Epithelial cell of esophagus (primary cell): Measurements from ENCODE around the gene TMEM116.
"Not testable (repeated sequence)": the region's sequence is repeated elsewhere in the genome, so short reads cannot be mapped to it uniquely, and the experiment has no call there.

Experiments
- DNase-seq: peaks from one replicate; pipeline ENCODE4 v3.0.0; 2010; ENCODE audit warnings: low read depth
- H3K4me3 ChIP-seq: 2 replicates; pipeline ENCODE4 v1.5.1; 2011; ENCODE audit warnings: mild to moderate bottlenecking, low read length, control low read depth
- CTCF ChIP-seq: IDR thresholded peaks from 2 replicates; pipeline ENCODE4 v1.5.1; 2011; ENCODE audit warnings: low read depth, mild to moderate bottlenecking, low read length, control low read depth, inconsistent platforms; ENCODE audit not compliant: insufficient read depth; ENCODE audit errors: missing control alignments

The TMEM116 gene

GRCh38 chr12:112018571-112019237 lies 5.7 kb upstream of the TMEM116 start:
- TF ChIP-seq CTCF = no peak
- peak; percentile 79 for DNase-seq
- H3K4me3 ChIP-seq = no peak overlapping the region

GRCh38 chr12:112017041-112017440 lies 4.1 kb upstream of the TMEM116 start:
- DNase-seq = peak; percentile 18
- H3K4me3 ChIP-seq = no peak overlapping the region
- no peak for TF ChIP-seq CTCF

- H3K4me3 ChIP-seq = no peak overlapping the region
- no peak for TF ChIP-seq CTCF
- DNase-seq = no peak
Observed at GRCh38 chr12:112015938-112016337, 3.0 kb upstream of the TMEM116 start.

GRCh38 chr12:112013601-112014402 lies 837 bp upstream of the TMEM116 start:
- peak overlapping the region; percentile 77 for H3K4me3 ChIP-seq
- no peak for TF ChIP-seq CTCF

GRCh38 chr12:112011685-112012084 lies 1.3 kb downstream of the TMEM116 start:
- DNase-seq = no peak
- no peak for TF ChIP-seq CTCF
- peak overlapping the region; percentile 89 for H3K4me3 ChIP-seq

More at GRCh38 chr12:112013601-112014402, 837 bp upstream of the TMEM116 start:
- DNase-seq = peak; percentile 86

GRCh38 chr12:112010415-112011344 lies 2.3 kb downstream of the TMEM116 start:
- TF ChIP-seq CTCF = no peak
- no peak overlapping the region for H3K4me3 ChIP-seq

GRCh38 chr12:112009596-112009995 lies 3.4 kb downstream of the TMEM116 start:
- H3K4me3 ChIP-seq, DNase-seq: not testable (repeated sequence)

More at GRCh38 chr12:112010415-112011344, 2.3 kb downstream of the TMEM116 start:
- DNase-seq = no peak
